GM13977 (cell line): ENCODE measurements around the gene RFPL1.
"Not testable (repeated sequence)": the region's sequence is repeated elsewhere in the genome, so short reads cannot be mapped to it uniquely, and the experiment has no call there.

Experiments
- DNase-seq: peaks from one replicate; pipeline ENCODE4 v3.0.0; 2012; ENCODE audit warnings: low spot score
- in situ Hi-C: fragments of 300-500 bp; cut with MboI; formaldehyde crosslinking; loops from one replicate; pipeline ENCODE4 v1.12.0; 2022; ENCODE audit warnings: low sequenced_read_pairs, low pct_unique_long_range_greater_than_20kb, mixed read lengths, inconsistent platforms; ENCODE audit not compliant: unreplicated experiment
- TF ChIP-seq, protein P1 (sequence below): IDR thresholded peaks from 2 replicates; pipeline ENCODE4 v1.5.1; 2012; ENCODE audit warnings: mild to moderate bottlenecking, control low read depth; ENCODE audit not compliant: insufficient read depth; ENCODE audit errors: extremely low read depth, missing control alignments

Gene RFPL1

DNA sequence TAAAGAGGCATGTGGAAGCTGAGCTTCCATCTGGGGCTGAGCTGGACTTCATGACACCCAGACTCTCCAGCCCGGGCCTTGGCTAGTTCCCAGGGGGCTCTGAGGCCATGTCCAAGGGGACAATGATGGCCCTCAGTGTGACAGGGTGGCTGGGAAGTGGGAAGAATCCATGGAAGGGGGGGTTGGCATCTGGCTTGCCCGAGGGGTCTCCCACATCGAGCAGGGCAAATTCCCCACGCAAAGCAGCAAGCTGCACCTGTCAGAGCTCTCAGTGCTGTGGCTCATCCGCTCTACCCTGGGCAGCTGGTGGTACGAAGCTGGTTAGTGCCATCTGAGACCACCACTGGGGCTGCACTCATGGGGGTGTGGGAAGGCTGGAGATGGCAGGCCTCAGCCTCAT lies 40.6 kb upstream of the RFPL1 start:
- in situ Hi-C loops: no loop called here
- TF ChIP-seq, protein P1, sequence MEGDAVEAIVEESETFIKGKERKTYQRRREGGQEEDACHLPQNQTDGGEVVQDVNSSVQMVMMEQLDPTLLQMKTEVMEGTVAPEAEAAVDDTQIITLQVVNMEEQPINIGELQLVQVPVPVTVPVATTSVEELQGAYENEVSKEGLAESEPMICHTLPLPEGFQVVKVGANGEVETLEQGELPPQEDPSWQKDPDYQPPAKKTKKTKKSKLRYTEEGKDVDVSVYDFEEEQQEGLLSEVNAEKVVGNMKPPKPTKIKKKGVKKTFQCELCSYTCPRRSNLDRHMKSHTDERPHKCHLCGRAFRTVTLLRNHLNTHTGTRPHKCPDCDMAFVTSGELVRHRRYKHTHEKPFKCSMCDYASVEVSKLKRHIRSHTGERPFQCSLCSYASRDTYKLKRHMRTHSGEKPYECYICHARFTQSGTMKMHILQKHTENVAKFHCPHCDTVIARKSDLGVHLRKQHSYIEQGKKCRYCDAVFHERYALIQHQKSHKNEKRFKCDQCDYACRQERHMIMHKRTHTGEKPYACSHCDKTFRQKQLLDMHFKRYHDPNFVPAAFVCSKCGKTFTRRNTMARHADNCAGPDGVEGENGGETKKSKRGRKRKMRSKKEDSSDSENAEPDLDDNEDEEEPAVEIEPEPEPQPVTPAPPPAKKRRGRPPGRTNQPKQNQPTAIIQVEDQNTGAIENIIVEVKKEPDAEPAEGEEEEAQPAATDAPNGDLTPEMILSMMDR: no peak
- DNase-seq: no peak

GRCh38 chr22:29400576-29400975 lies 37.8 kb upstream of the RFPL1 start:
- TF ChIP-seq, protein P1: no peak
- in situ Hi-C loops: no loop called here
- DNase-seq: no peak

DNA sequence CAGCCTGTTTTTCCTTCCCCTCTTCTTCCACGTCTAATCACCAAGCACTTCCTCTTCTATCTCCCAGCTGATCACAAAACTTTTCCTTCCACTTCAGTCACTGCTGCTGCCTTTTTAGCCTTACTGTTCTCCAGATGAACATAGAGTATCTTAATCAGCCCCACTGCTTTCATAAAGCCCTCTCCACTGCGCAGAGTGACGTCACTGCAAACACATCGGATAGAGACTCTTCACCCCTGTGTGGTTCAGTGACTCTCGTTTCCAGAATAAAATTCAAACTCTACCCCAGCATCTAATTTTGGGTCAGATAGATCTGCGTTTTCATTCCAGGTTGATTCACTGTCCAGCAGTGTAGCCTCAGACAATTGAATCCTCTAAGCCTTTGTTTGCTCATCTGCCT lies 36.8 kb upstream of the RFPL1 start:
- in situ Hi-C loops, DNase-seq: not testable (repeated sequence)

DNA sequence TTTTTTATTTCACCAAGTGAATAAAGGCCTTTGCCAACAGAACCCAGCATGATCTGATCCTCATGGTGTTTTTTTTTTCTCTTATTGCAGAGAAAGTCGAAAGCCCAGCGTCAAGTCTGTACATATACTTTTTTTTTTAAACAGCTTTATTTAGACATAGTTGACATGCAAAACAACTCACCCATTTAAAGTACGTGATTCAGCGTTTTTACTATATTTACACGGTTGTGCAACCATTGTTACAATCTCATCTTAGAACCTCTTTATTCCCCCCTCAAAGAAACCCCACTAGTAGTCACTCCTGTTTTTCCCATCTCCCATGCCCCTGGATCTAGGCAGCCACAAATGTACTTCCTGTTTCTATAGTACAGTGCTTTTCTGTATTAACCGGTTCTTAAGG lies 29.4 kb upstream of the RFPL1 start:
- DNase-seq: no peak
- in situ Hi-C loops: no loop called here

GRCh38 chr22:29411569-29412211 lies 26.7 kb upstream of the RFPL1 start:
- DNase-seq, in situ Hi-C loops: not testable (repeated sequence)

More for the DNA sequence above, 29.4 kb upstream of the RFPL1 start:
- TF ChIP-seq, protein P1: no peak

GRCh38 chr22:29412772-29413171 lies 25.6 kb upstream of the RFPL1 start:
- in situ Hi-C loops, DNase-seq: not testable (repeated sequence)
- TF ChIP-seq, protein P1: peak; percentile 43

GRCh38 chr22:29414951-29415591 lies 23.3 kb upstream of the RFPL1 start:
- peak; percentile 34 for DNase-seq
- in situ Hi-C loops: not testable (repeated sequence)

GRCh38 chr22:29418704-29419103 lies 19.7 kb upstream of the RFPL1 start:
- DNase-seq, in situ Hi-C loops: not testable (repeated sequence)

DNA sequence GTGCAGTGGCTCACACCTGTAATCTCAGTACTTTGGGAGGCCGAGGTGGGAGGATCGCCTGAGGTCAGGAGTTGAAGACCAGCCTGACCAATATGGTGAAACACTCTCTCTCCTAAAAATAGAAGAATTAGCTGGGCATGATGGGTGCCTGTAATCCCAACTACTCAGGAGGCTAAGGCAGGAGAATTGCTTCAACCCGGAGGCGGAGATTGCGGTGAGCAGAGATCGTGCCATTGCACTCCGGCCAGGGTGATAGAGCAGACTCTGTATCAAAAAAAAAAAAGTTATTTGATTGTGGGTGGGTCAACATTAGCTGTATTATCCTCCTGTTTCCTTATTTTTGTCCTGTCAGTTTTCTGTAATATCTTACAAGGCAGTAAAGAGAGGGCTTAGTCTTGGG lies 11.9 kb upstream of the RFPL1 start:
- in situ Hi-C loops: no loop called here
- no peak for DNase-seq
- TF ChIP-seq, protein P1: no peak
